ENCODE measurements around the gene MBNL2. TPM values are rescaled to one million over a fixed set of nuclear protein-coding genes. Genes with fewer than 3 reads are reported as not detected.

The MBNL2 gene
- total and polyA plus RNA-seq, 11 donors, result 18.5 to 100 (median 81.4) TPM

DNA sequence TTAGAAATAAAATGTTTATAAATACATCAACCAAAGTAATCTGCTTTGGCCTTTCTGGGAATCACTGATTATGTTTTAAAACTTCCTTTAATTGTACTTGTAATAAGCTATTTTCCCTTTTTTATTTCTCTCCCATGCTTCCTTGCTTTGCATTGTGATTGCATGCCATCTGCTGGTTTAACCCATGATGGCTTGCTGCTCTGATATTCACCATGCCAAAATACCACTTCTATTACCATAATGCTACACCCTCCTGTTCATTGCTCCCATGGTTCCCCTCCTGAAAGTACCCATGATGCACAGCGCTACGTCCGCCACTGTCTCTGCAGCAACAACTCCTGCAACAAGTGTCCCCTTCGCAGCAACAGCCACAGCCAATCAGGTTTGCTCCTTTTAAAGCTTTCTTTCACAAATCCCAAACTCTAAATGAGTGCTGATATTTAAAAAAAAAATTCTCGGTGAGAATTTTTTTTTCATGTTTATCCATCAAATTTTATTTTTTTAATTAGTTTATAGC is 144.1 kb downstream of the MBNL2 start:
- Histone ChIP-seq H3K27ac (no peak overlapping the region), H3K9me3 (no peaks in the 10 kb centered on the region), H3K27me3 (no peaks in the 10 kb centered on the region), H3K4me3 (no peak overlapping the region), H3K36me3 (peaks cover 0 to 75% (median 32%) of the 10 kb centered on the region in 9 donors), H3K4me1 (peaks cover 0 to 28% (median 5%) of the 10 kb centered on the region in 12 donors)
- no peak for DNase-seq
- no peak for ATAC-seq
- TF ChIP-seq, protein P1, sequence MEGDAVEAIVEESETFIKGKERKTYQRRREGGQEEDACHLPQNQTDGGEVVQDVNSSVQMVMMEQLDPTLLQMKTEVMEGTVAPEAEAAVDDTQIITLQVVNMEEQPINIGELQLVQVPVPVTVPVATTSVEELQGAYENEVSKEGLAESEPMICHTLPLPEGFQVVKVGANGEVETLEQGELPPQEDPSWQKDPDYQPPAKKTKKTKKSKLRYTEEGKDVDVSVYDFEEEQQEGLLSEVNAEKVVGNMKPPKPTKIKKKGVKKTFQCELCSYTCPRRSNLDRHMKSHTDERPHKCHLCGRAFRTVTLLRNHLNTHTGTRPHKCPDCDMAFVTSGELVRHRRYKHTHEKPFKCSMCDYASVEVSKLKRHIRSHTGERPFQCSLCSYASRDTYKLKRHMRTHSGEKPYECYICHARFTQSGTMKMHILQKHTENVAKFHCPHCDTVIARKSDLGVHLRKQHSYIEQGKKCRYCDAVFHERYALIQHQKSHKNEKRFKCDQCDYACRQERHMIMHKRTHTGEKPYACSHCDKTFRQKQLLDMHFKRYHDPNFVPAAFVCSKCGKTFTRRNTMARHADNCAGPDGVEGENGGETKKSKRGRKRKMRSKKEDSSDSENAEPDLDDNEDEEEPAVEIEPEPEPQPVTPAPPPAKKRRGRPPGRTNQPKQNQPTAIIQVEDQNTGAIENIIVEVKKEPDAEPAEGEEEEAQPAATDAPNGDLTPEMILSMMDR (IDR thresholded peaks at IDR 0.05), result no peak
- no peak for TF ChIP-seq POLR2A (IDR thresholded peaks at IDR 0.05)
- intact Hi-C loops (cut with DNase I), result loop anchor here in 7 of 10 donors (5.0 to 10.0 kb wide), 8 partner anchors 66 to 439 kb away; partner anchors contain the start of gene RAP2A (in 2 of the 7)
- 95 to 98% (median 96%) methylated on average over 5 of the region's 5 CpGs for WGBS, 4 donors

DNA sequence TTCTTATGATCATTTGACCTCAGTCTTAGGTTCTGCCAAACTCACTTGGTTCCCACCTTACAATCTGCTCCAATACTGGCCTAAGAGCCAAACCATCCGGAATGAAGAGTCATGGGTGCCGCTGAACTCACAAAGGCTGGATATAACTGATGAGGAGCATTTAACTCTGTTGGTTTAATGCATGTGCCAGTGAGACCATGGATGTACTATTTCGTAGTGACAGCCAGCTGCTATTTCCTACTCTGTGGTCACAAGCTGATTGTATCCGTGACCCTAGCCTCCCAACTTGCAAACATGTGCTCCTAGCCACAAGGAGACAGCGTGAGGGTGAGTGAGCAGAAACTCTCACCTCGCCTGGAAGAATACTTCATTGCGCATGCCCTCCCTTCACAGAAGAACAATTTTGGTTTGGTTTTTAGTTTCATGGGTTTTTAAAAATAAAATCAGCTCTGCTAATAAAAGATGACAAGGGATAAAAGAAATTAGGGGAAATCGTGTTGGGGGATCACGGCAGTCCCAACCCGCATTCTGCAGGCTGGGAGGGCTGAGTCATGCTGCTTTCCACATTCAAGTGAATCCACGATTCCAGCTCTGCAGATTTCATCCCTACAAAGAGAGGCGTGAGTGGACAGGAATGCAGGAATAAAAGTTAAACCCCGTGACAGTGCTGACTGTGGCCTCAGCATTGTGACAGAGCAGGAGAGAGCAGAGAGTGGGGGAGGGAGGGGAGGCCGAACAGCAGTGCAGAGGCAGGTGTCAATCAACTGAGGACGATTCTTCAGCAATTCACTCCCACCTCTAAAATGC is 145.1 kb downstream of the MBNL2 start:
- Histone ChIP-seq H3K27ac (peak overlapping the region in 2 of 12 donors; percentile 12 to 26), H3K4me1 (peaks cover 0 to 28% (median 5%) of the 10 kb centered on the region in 12 donors), H3K9me3 (no peaks in the 10 kb centered on the region), H3K27me3 (no peaks in the 10 kb centered on the region), H3K36me3 (peaks cover 0 to 77% (median 34%) of the 10 kb centered on the region in 9 donors), H3K4me3 (no peak overlapping the region)
- DNase-seq (no peak), ATAC-seq (peak in 3 of 4 donors; percentile 35 to 45 (median 37))
- TF ChIP-seq, protein P1 (IDR thresholded peaks at IDR 0.05), result no peak
- TF ChIP-seq POLR2A (IDR thresholded peaks at IDR 0.05), result no peak
- intact Hi-C loops (cut with DNase I), result loop anchor here in 7 of 10 donors (5.0 to 10.0 kb wide), 8 partner anchors 65 to 438 kb away; partner anchors contain the start of gene RAP2A (in 2 of the 7)
- 72 to 77% (median 75%) methylated on average over 15 of the region's 15 CpGs for WGBS, 4 donors

DNA sequence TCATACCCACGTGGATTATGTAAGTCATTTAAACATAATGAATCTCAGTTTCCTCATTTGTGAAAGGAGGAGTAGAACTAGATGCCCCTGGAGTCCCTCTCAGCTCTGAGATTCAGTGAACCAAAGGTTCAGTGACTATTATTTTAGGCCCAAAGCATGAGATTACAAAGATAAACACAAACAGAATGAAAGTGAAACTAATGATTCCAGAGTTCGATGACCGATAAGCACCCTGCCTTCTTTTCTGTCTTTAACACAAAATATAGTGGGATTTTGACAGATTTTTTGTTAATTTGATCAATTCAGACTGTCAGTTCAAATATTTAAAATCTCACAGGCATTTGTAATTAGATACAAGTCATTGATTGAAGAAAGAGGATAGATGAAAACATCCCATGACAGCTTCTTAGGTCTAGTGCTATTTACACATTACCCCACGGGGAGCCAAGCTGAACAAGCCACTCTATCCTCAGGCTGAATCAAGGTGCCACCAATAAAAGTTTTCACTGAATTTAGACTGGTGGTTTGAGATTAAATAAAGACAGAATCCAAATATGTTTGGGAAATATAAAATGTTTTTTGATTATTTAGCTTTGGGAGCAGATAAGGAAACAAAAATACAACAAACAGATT is 147.2 kb downstream of the MBNL2 start:
- ATAC-seq (peak in 1 of 4 donors; percentile 29), DNase-seq (no peak)
- TF ChIP-seq, protein P1 (IDR thresholded peaks at IDR 0.05), result no peak
- no peak for TF ChIP-seq POLR2A (IDR thresholded peaks at IDR 0.05)
- 28 to 41% (median 33%) methylated on average over 4 of the region's 4 CpGs for WGBS, 4 donors
- intact Hi-C loops (cut with DNase I), result loop anchor here in 7 of 10 donors (5.0 to 10.0 kb wide), 8 partner anchors 63 to 435 kb away; partner anchors contain the start of gene RAP2A (in 2 of the 7)
- Histone ChIP-seq H3K27me3 (no peaks in the 10 kb centered on the region), H3K36me3 (peaks cover 0 to 69% (median 33%) of the 10 kb centered on the region in 9 donors), H3K9me3 (no peaks in the 10 kb centered on the region), H3K4me3 (peak overlapping the region in 11 of 12 donors; percentile 1 to 58 (median 42)), H3K4me1 (peaks cover 0 to 25% (median 5%) of the 10 kb centered on the region in 12 donors), H3K27ac (peak overlapping the region in 11 of 12 donors; percentile 4 to 77 (median 44))
